ENCODE data around the gene ALCAM.
A peak's percentile ranks its signal among the peaks of the same experiment; 100 is the strongest.

ALCAM gene

DNA sequence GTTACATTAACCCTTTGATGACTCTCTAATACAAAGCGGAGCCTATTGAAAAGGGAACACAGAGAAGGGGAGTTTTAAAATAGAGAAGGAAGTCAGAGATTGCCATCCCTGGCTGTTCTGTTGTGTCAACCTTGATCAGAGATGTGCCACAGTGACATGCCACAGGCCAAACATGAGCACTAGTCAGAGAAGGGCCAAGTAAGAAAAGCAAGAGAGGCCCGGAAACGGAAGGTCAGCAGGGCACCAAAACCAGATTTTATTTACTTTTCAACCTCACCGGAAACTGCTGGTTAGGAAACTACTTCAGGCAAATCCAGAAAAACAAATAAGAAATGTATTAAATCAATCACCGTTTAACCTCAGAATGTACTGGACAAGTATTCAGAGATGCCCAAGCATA lies 171.8 kb downstream of the ALCAM start:
- no peak for DNase-seq (ENCODE audit: low read depth)
- TF ChIP-seq CTCF (IDR thresholded peaks at IDR 0.05; ENCODE audit: low read length, missing control alignments) = no peak
- H3K4me3 ChIP-seq (replicated peaks; ENCODE audit: low read depth, low read length) = no peak overlapping the region

- TF ChIP-seq CTCF (IDR thresholded peaks at IDR 0.05; ENCODE audit: low read length, missing control alignments) = no peak
- no peak overlapping the region for H3K4me3 ChIP-seq (replicated peaks; ENCODE audit: low read depth, low read length)
- DNase-seq (ENCODE audit: low read depth) = no peak
Observed at GRCh38 chr3:105539897-105540296, 173.2 kb downstream of the ALCAM start.

DNA sequence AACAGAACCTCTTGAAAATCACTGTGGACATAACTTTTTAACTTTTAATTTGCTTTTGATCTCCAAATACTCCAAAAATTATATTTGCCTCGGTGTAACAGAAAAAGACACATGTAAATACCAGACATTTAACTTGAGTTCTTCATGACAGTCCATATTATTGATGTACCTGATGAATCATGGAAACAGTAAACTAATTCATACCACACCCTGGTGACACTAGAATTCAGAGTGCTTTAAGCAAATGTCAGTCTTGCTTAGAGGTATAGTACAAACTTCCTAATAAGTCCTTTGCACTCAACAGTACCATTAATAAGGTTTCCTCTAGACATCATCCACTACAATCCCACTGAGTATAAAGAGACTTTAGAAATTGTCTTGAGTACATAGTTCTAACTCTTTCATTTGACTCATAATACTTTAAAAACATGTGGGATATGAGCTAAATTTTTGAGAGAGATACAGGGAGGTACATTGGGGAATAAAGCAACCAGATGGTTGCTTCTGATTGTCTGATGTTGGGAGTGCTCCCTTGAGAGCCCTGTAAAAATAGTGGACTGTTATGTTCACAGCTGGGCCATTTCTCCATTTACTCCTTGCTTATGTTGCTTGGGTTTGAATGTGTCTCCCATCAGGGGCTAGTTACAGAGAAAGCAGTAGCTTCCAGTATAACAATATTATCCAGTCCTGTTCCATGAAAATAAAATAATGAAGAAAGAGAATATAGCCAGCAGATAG lies 175.7 kb downstream of the ALCAM start:
- no peak for TF ChIP-seq CTCF (IDR thresholded peaks at IDR 0.05; ENCODE audit: low read length, missing control alignments)
- no peak for DNase-seq (ENCODE audit: low read depth)
- H3K4me3 ChIP-seq (replicated peaks; ENCODE audit: low read depth, low read length) = no peak overlapping the region

- TF ChIP-seq CTCF (IDR thresholded peaks at IDR 0.05; ENCODE audit: low read length, missing control alignments) = no peak
- no peak for DNase-seq (ENCODE audit: low read depth)
Observed at GRCh38 chr3:105545051-105545450, 178.3 kb downstream of the ALCAM start.

GRCh38 chr3:105553851-105554250 lies 187.1 kb downstream of the ALCAM start:
- peak; percentile 12 for DNase-seq (ENCODE audit: low read depth)
- no peak overlapping the region for H3K4me3 ChIP-seq (replicated peaks; ENCODE audit: low read depth, low read length)
- no peak for TF ChIP-seq CTCF (IDR thresholded peaks at IDR 0.05; ENCODE audit: low read length, missing control alignments)

More at GRCh38 chr3:105545051-105545450, 178.3 kb downstream of the ALCAM start:
- H3K4me3 ChIP-seq (replicated peaks; ENCODE audit: low read depth, low read length) = no peak overlapping the region

DNA sequence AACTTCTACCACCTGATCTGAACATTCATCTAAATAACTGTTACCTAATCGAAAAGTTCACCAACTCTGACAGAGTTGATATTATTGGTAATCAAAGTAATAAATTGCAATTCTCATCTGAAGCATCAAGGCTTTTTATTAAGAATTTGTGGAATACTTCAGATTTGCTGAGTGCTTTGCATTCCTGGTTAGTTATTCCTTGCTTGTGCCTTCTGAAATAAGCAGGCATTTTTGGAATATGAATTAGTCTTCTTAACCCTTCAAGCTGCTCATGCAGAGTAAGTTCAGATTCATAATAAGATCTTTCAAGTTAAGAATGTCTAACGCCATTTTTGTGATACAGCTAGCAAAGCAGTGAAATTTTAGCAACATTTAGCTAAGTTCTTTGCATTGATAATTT lies 188.5 kb downstream of the ALCAM start:
- no peak for DNase-seq (ENCODE audit: low read depth)

More for the DNA sequence above, 188.5 kb downstream of the ALCAM start:
- TF ChIP-seq CTCF (IDR thresholded peaks at IDR 0.05; ENCODE audit: low read length, missing control alignments) = no peak
- H3K4me3 ChIP-seq (replicated peaks; ENCODE audit: low read depth, low read length) = no peak overlapping the region
